Gastrocnemius medialis (tissue), 4 donors: ENCODE results near the gene DZIP3. TPM values are rescaled to one million over a fixed set of nuclear protein-coding genes. Genes with fewer than 3 reads are reported as not detected.

ENCODE experiments used
- ATAC-seq, 2 donors: fragments of 150-250 bp; one replicate each; pipeline ENCODE4 v1.9.1; 2016
- DNase-seq, 2 donors: peaks; one replicate each; pipeline ENCODE4 v3.0.0-alpha.2; 2019
- H3K27ac ChIP-seq, 4 donors: fragments of 200-600 bp; sonication (generic); 1 replicate in 1 of 4; 2 replicates in 3 of 4; pipeline ENCODE4 v1.5.1; 2016 to 2018; ENCODE audit warnings: mild to moderate bottlenecking in 2 of 4, moderate library complexity in 1 of 4
- H3K27me3 ChIP-seq, 3 donors: fragments of 200-600 bp; sonication (generic) in 2 of 3; 1 replicate in 1 of 3; 2 replicates in 2 of 3; pipeline versions ENCODE4 v1.5.1 to v1.6.0; 2016 to 2019; ENCODE audit warnings: mild to moderate bottlenecking in 1 of 3, moderate library complexity in 1 of 3
- H3K36me3 ChIP-seq, 2 donors: fragments of 200-600 bp; sonication (generic) in 1 of 2; one replicate each; pipeline ENCODE4 v1.5.1; 2017 to 2018
- H3K4me1 ChIP-seq, 2 donors: fragments of 200-600 bp; sonication (generic) in 1 of 2; one replicate each; pipeline ENCODE4 v1.5.1; 2016 to 2017; ENCODE audit warnings: mild to moderate bottlenecking in 2 of 2
- H3K4me3 ChIP-seq, 4 donors: fragments of 200-600 bp; sonication (generic) in 3 of 4; 1 replicate in 1 of 4; 2 replicates in 3 of 4; pipeline ENCODE4 v1.5.1; 2016 to 2019; ENCODE audit warnings: mild to moderate bottlenecking in 2 of 4
- H3K9me3 ChIP-seq, 3 donors: fragments of 200-600 bp; sonication (generic) in 2 of 3; 1 replicate in 1 of 3; 2 replicates in 2 of 3; pipeline ENCODE4 v1.5.1; 2016 to 2019
- CTCF ChIP-seq, 5 experiments: fragments of 450-650 bp in 3 of 5; fragments of 200-600 bp in 2 of 5; sonication (generic) in 2 of 5; IDR thresholded peaks in 4 of 5; conservative IDR thresholded peaks in 1 of 5; 1 replicate in 4 of 5; 2 replicates in 1 of 5; pipeline ENCODE4 v1.5.1; 2016 to 2019; ENCODE audit warnings: antibody characterized with exemption in 5 of 5, mild to moderate bottlenecking in 3 of 5, moderate library complexity in 3 of 5
- POLR2A ChIP-seq, 2 donors: fragments of 450-650 bp; IDR thresholded peaks; one replicate each; pipeline ENCODE4 v1.6.1; 2017; ENCODE audit warnings: antibody characterized with exemption in 2 of 2, mild to moderate bottlenecking in 2 of 2, moderate library complexity in 2 of 2
- in situ Hi-C, 4 donors: fragments of 200-750 bp; cut with MboI; loops; one replicate each; pipeline versions ENCODE4 v1.15.0 to v1.8.0; 2017; ENCODE audit warnings: low sequenced_read_pairs in 4 of 4
- intact Hi-C: fragments of 100-400 bp; cut with DNase I; formaldehyde crosslinking; loops from one replicate; pipeline ENCODE4 v1.15.1; 2023; ENCODE audit warnings: low total_unique reads
- total RNA-seq, 4 donors: library from RNA; depleted of rRNA; stranded (reverse); fragments of >200 nt; gene quantifications; one replicate each; pipeline versions ENCODE4 v1.1.0 to v1.2.3, GENCODE V29; 2016

DZIP3 gene
- total RNA-seq, 4 donors from 2014 or later, result 3.4 to 7.8 (median 5.7) TPM

- Histone ChIP-seq H3K36me3 (no peaks in the 10 kb centered on the region), H3K9me3 (no peaks in the 10 kb centered on the region), H3K27ac (no peak overlapping the region), H3K4me1 (no peaks in the 10 kb centered on the region), H3K4me3 (no peak overlapping the region), H3K27me3 (no peaks in the 10 kb centered on the region)
- intact Hi-C loops, result no loop called here
- no peak for TF ChIP-seq POLR2A (IDR thresholded peaks at IDR 0.05)
- TF ChIP-seq CTCF (IDR thresholded peaks at IDR 0.05 in 4 of 5, conservative IDR thresholded peaks at IDR 0.05 in 1 of 5), result no peak
- DNase-seq, result no peak
- in situ Hi-C loops, result no loop called here
- ATAC-seq, result no peak
These were observed 22.9 kb upstream of the DZIP3 start for GRCh38 chr3:108566599-108566998.

GRCh38 chr3:108569336-108569735, 20.2 kb upstream of the DZIP3 start:
- ATAC-seq (no peak), DNase-seq (no peak)
- Histone ChIP-seq H3K4me1 (no peaks in the 10 kb centered on the region), H3K27me3 (no peaks in the 10 kb centered on the region), H3K36me3 (no peaks in the 10 kb centered on the region), H3K9me3 (no peaks in the 10 kb centered on the region), H3K4me3 (no peak overlapping the region), H3K27ac (no peak overlapping the region)
- TF ChIP-seq POLR2A (IDR thresholded peaks at IDR 0.05), result no peak
- TF ChIP-seq CTCF (IDR thresholded peaks at IDR 0.05 in 4 of 5, conservative IDR thresholded peaks at IDR 0.05 in 1 of 5), result no peak
- in situ Hi-C loops (no loop called here), intact Hi-C loops (no loop called here)

GRCh38 chr3:108578064-108578463, 11.5 kb upstream of the DZIP3 start:
- H3K27ac ChIP-seq, result no peak overlapping the region
- in situ Hi-C loops (no loop called here), intact Hi-C loops (no loop called here)
- H3K27me3 ChIP-seq, result no peaks in the 10 kb centered on the region
- no peaks in the 10 kb centered on the region for H3K36me3 ChIP-seq
- no peak overlapping the region for H3K4me3 ChIP-seq
- no peak for TF ChIP-seq CTCF (IDR thresholded peaks at IDR 0.05 in 4 of 5, conservative IDR thresholded peaks at IDR 0.05 in 1 of 5)
- TF ChIP-seq POLR2A (IDR thresholded peaks at IDR 0.05), result no peak
- DNase-seq, result no peak
- no peaks in the 10 kb centered on the region for H3K9me3 ChIP-seq
- no peaks in the 10 kb centered on the region for H3K4me1 ChIP-seq
- no peak for ATAC-seq

- in situ Hi-C loops (no loop called here), intact Hi-C loops (no loop called here)
- Histone ChIP-seq H3K27ac (peak overlapping the region in 3 of 4 donors; percentile 84 to 93 (median 88)), H3K4me3 (peak overlapping the region; percentile 76 to 89 (median 84)), H3K36me3 (no peaks in the 10 kb centered on the region), H3K9me3 (no peaks in the 10 kb centered on the region), H3K27me3 (no peaks in the 10 kb centered on the region), H3K4me1 (peaks cover 14 to 18% of the 10 kb centered on the region in 2 donors)
- no peak for DNase-seq
- ATAC-seq, result no peak
- TF ChIP-seq CTCF (IDR thresholded peaks at IDR 0.05 in 4 of 5, conservative IDR thresholded peaks at IDR 0.05 in 1 of 5), result no peak
- TF ChIP-seq POLR2A (IDR thresholded peaks at IDR 0.05), result no peak
These were observed 921 bp upstream of the DZIP3 start for GRCh38 chr3:108588601-108589000.

- H3K27me3 ChIP-seq, result no peaks in the 10 kb centered on the region
- TF ChIP-seq CTCF (IDR thresholded peaks at IDR 0.05 in 4 of 5, conservative IDR thresholded peaks at IDR 0.05 in 1 of 5), result no peak
- no peak for TF ChIP-seq POLR2A (IDR thresholded peaks at IDR 0.05)
- no peaks in the 10 kb centered on the region for H3K36me3 ChIP-seq
- intact Hi-C loops, result no loop called here
- H3K27ac ChIP-seq, result peak overlapping the region; percentile 84 to 93 (median 89)
- no peaks in the 10 kb centered on the region for H3K9me3 ChIP-seq
- peak overlapping the region; percentile 76 to 89 (median 84) for H3K4me3 ChIP-seq
- peaks cover 14 to 18% of the 10 kb centered on the region in 2 donors for H3K4me1 ChIP-seq
- DNase-seq, result no peak
- in situ Hi-C loops, result no loop called here
- ATAC-seq, result no peak
These were observed 439 bp downstream of the DZIP3 start for GRCh38 chr3:108589998-108590323.
